ENCODE results near the gene MYO9A.

GRCh38 chr15:71945012-71945411, 172.9 kb downstream of the MYO9A start:
- no peak for TF ChIP-seq GATA2 (IDR thresholded peaks at IDR 0.05; ENCODE audit: low read depth, low read length)
- no peak for TF ChIP-seq GATA3 (IDR thresholded peaks at IDR 0.05; ENCODE audit: low read depth, low read length)

Measured in SH-SY5Y (cell line).